Endothelial cell of umbilical vein (primary cell): Measurements from ENCODE around the gene KCNS3. TPM values are rescaled to one million over a fixed set of nuclear protein-coding genes. Genes with fewer than 3 reads are reported as not detected.

Experiments
- BruUV-seq: library from RNA; stranded (reverse); fragments of 400-500 nt; replicated peaks from 2 replicates; lab custom pipeline; 2021; lab: Mats Ljungman, UMichigan
- CTCF ChIA-PET: fragments of 300-600, 350-600 bp; sonication (Branson Sonifier 250); formaldehyde crosslinking; loops from one replicate; lab custom pipeline; 2021; ENCODE audit warnings: antibody characterized with exemption, inconsistent platforms; lab: Charles Lee
- POLR2A ChIA-PET: fragments of 300-600, 350-600 bp; sonication (Branson Sonifier 250); formaldehyde crosslinking; loops from one replicate; lab custom pipeline; 2021; ENCODE audit warnings: antibody characterized with exemption, inconsistent platforms; lab: Charles Lee
- DNase-seq: peaks from one replicate; pipeline ENCODE4 v3.0.0-alpha.2; 2011; ENCODE audit warnings: low read depth, low spot score
- FAIRE-seq: peaks from 2 replicates; lab custom pipeline; 2011; peaks lifted over from hg19 to GRCh38; lab: Jason Lieb, UNC
- H2AFZ ChIP-seq: 2 replicates; pipeline ENCODE4 v1.6.0; 2012; ENCODE audit warnings: low read depth, low read length, control low read depth, inconsistent platforms
- H3K27ac ChIP-seq: 2 replicates; pipeline ENCODE4 v1.5.1; 2011; ENCODE audit warnings: low read depth, mild to moderate bottlenecking, control low read depth, low read length, moderate library complexity; ENCODE audit not compliant: insufficient read depth
- H3K27me3 ChIP-seq, 2 experiments: 2 replicates each; pipeline versions ENCODE4 v1.6.0 to v1.6.1; 2011; ENCODE audit warnings: low read length in 2 of 2, mixed read lengths in 1 of 2; ENCODE audit not compliant: control insufficient read depth in 2 of 2, insufficient read depth in 2 of 2
- H3K36me3 ChIP-seq, 2 experiments: 2 replicates in 1 of 2; 3 replicates in 1 of 2; pipeline ENCODE4 v1.5.1; 2011; ENCODE audit warnings: low read length in 2 of 2, mild to moderate bottlenecking in 1 of 2, moderate library complexity in 1 of 2; ENCODE audit not compliant: control insufficient read depth in 2 of 2, insufficient read depth in 2 of 2; ENCODE audit errors: extremely low read depth in 1 of 2
- H3K4me1 ChIP-seq: 3 replicates; pipeline ENCODE4 v1.5.1; 2011; ENCODE audit warnings: mild to moderate bottlenecking, low read length; ENCODE audit not compliant: control insufficient read depth, insufficient read depth; ENCODE audit errors: extremely low read depth
- H3K4me2 ChIP-seq: 2 replicates; pipeline ENCODE4 v1.6.1; 2011; ENCODE audit warnings: low read length, control low read depth, mixed read lengths; ENCODE audit not compliant: insufficient read depth
- H3K4me3 ChIP-seq, 3 experiments: fragments of 200-600 bp in 1 of 3; sonication (generic), shearing (Covaris generic) in 1 of 3; replicated peaks in 1 of 3; 2 replicates each; pipeline ENCODE4 v1.5.1; 2011 to 2016; ENCODE audit warnings: control low read depth in 3 of 3, low read length in 3 of 3, mild to moderate bottlenecking in 2 of 3, inconsistent platforms in 1 of 3, low read depth in 1 of 3, moderate library complexity in 1 of 3; ENCODE audit not compliant: insufficient read depth in 1 of 3
- H3K79me2 ChIP-seq: 2 replicates; pipeline ENCODE4 v1.6.0; 2012; ENCODE audit warnings: low read length, inconsistent platforms; ENCODE audit not compliant: control insufficient read depth, insufficient read depth
- H3K9ac ChIP-seq: replicated peaks from 2 replicates; pipeline ENCODE3; 2011; ENCODE audit warnings: low read length, control low read depth; ENCODE audit not compliant: insufficient read depth; ENCODE audit errors: extremely low read depth
- H3K9me1 ChIP-seq: replicated peaks from 3 replicates; pipeline ENCODE4 v1.6.0; 2011; ENCODE audit warnings: mild to moderate bottlenecking, low read length; ENCODE audit not compliant: control insufficient read depth, insufficient read depth; ENCODE audit errors: extremely low read depth
- H3K9me3 ChIP-seq: replicated peaks from 2 replicates; pipeline ENCODE4 v1.5.1; 2012; ENCODE audit warnings: low read length, inconsistent platforms; ENCODE audit not compliant: control insufficient read depth, insufficient read depth
- H4K20me1 ChIP-seq: replicated peaks from 2 replicates; pipeline ENCODE3; 2011; ENCODE audit warnings: mild to moderate bottlenecking, low read length; ENCODE audit not compliant: control insufficient read depth, insufficient read depth; ENCODE audit errors: extremely low read depth
- EZH2 ChIP-seq: IDR thresholded peaks from 2 replicates; pipeline ENCODE4 v1.6.1; 2012; ENCODE audit warnings: borderline replicate concordance, low read depth, mild to moderate bottlenecking, moderate library complexity, low read length, inconsistent platforms; ENCODE audit not compliant: severe bottlenecking
- FOS ChIP-seq: IDR thresholded peaks from 2 replicates; pipeline ENCODE4 v1.6.1; 2011; ENCODE audit warnings: mild to moderate bottlenecking, low read length, moderate library complexity, borderline replicate concordance; ENCODE audit not compliant: insufficient read depth
- GATA2 ChIP-seq: IDR thresholded peaks from 2 replicates; pipeline ENCODE4 v1.7.0; 2011; ENCODE audit warnings: low read depth, mild to moderate bottlenecking, moderate library complexity, mixed read lengths, low read length; ENCODE audit not compliant: insufficient read length, insufficient read depth
- JUN ChIP-seq: IDR thresholded peaks from 2 replicates; pipeline ENCODE4 v1.6.1; 2011; ENCODE audit warnings: borderline replicate concordance, low read depth; ENCODE audit not compliant: insufficient read length, insufficient read depth
- MAX ChIP-seq: IDR thresholded peaks from 2 replicates; pipeline ENCODE4 v1.6.1; 2011; ENCODE audit not compliant: insufficient read depth, insufficient read length
- MYC ChIP-seq: IDR thresholded peaks from one replicate; pipeline ENCODE4 v1.6.1; 2011; ENCODE audit warnings: mild to moderate bottlenecking, low read depth, low read length
- POLR2A ChIP-seq: IDR thresholded peaks from 2 replicates; pipeline ENCODE4 v1.6.1; 2012; ENCODE audit warnings: low read depth, mild to moderate bottlenecking, control low read depth, low read length
- POLR2AphosphoS5 ChIP-seq: IDR thresholded peaks from 2 replicates; pipeline ENCODE4 v1.6.1; 2012; ENCODE audit warnings: low read depth, mild to moderate bottlenecking, control low read depth, low read length, moderate library complexity; ENCODE audit not compliant: insufficient read depth
- dilution Hi-C: fragments of 300-500 bp; cut with MboI; formaldehyde crosslinking; loops from one replicate; pipeline ENCODE4 v1.15.0; 2019; ENCODE audit warnings: low sequenced_read_pairs; ENCODE audit not compliant: extremely low pct_ligation_motif_present
- intact Hi-C: fragments of 100-400 bp; cut with micrococcal nuclease; formaldehyde crosslinking; loops from one replicate; pipeline ENCODE4 v1.10.0; 2022
- polyA plus RNA-seq, 4 experiments: library from polyadenylated mRNA; depleted of rRNA in 3 of 4; stranded (reverse) in 3 of 4; unstranded in 1 of 4; fragments of >200 nt; gene quantifications; 2 replicates each; pipeline versions ENCODE4 v1.2.1 to v1.2.3, GENCODE V29; 2011 to 2012; ENCODE audit warnings: missing spikeins in 1 of 4
- total RNA-seq: library from RNA; stranded (reverse); gene quantifications from 2 replicates; pipeline ENCODE4 v1.2.3, GENCODE V29; 2021
- TF ChIP-seq, protein P1 (sequence below), 2 donors: IDR thresholded peaks; 1 replicate in 1 of 2; 2 replicates in 1 of 2; pipeline ENCODE4 v1.5.1; 2011; ENCODE audit warnings: low read length in 2 of 2, mild to moderate bottlenecking in 2 of 2, moderate library complexity in 2 of 2, control low read depth in 1 of 2, inconsistent platforms in 1 of 2, low read depth in 1 of 2; ENCODE audit not compliant: insufficient read depth in 1 of 2; ENCODE audit errors: extremely low read depth in 1 of 2

The KCNS3 gene
- total and polyA plus RNA-seq, 2 donors (not counting 3 experiments of a cell fraction or from before 2014, with no cell fraction given), result 0.75 to 2.4 TPM

DNA sequence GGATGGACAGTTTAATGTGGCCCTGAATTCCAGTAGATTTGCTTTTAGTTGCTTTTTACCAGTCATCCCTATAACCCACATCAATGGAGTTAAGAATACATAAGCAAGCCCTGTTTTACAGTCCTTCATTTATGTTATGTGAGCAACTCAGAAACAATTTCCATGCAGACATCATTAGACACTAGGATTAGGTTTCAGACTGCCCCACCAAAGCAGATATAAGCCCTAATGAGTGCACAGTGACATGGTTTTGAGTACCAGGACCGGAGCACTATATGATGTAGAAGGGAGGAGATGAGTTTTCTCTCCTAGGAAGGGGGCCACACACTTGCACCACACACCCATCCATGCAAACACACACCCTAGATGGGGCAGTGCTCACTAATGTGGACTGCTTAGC lies 15.5 kb downstream of the KCNS3 start:
- H3K9me3 ChIP-seq, result no peaks in the 10 kb centered on the region
- H3K4me2 ChIP-seq, result no peak overlapping the region
- FAIRE-seq (no peak), DNase-seq (no peak)
- no TSS peak for BruUV-seq
- no peaks in the 10 kb centered on the region for H4K20me1 ChIP-seq
- no peaks in the 10 kb centered on the region for H3K79me2 ChIP-seq
- dilution Hi-C loops, result no loop called here
- no peaks in the 10 kb centered on the region for H3K36me3 ChIP-seq
- H3K27me3 ChIP-seq, result no peaks in the 10 kb centered on the region
- H3K9ac ChIP-seq, result no peak overlapping the region
- no peaks in the 10 kb centered on the region for H3K9me1 ChIP-seq
- no peak overlapping the region for H3K4me3 ChIP-seq
- no peak overlapping the region for H2AFZ ChIP-seq
- intact Hi-C loops, result no loop called here
- TF ChIP-seq GATA2 (no peak), FOS (no peak), EZH2 (no peak), POLR2AphosphoS5 (no peak), JUN (no peak), POLR2A (no peak), MAX (no peak)
- ChIA-PET CTCF (no interaction called here), POLR2A (no interaction called here)
- H3K27ac ChIP-seq, result no peak overlapping the region
- no peaks in the 10 kb centered on the region for H3K4me1 ChIP-seq

GRCh38 chr2:17894556-17894955 lies 16.1 kb downstream of the KCNS3 start:
- DNase-seq (no peak), FAIRE-seq (no peak)
- no peak overlapping the region for H3K4me2 ChIP-seq
- dilution Hi-C loops (no loop called here), intact Hi-C loops (no loop called here)
- H3K9ac ChIP-seq, result no peak overlapping the region
- no peaks in the 10 kb centered on the region for H3K9me3 ChIP-seq
- no peaks in the 10 kb centered on the region for H3K4me1 ChIP-seq
- H2AFZ ChIP-seq, result no peak overlapping the region
- H3K79me2 ChIP-seq, result no peaks in the 10 kb centered on the region
- CTCF ChIA-PET, result no interaction called here
- BruUV-seq, result no TSS peak
- POLR2A ChIA-PET, result no interaction called here
- no peaks in the 10 kb centered on the region for H4K20me1 ChIP-seq
- H3K4me3 ChIP-seq, result no peak overlapping the region
- H3K36me3 ChIP-seq, result no peaks in the 10 kb centered on the region
- H3K27ac ChIP-seq, result no peak overlapping the region
- no peaks in the 10 kb centered on the region for H3K27me3 ChIP-seq
- TF ChIP-seq JUN, result no peak
- TF ChIP-seq MAX, result no peak
- TF ChIP-seq FOS, result no peak
- TF ChIP-seq MYC, result no peak
- no peak for TF ChIP-seq POLR2A
- no peak for TF ChIP-seq GATA2
- no peak for TF ChIP-seq POLR2AphosphoS5
- no peak for TF ChIP-seq EZH2
- TF ChIP-seq, protein P1, sequence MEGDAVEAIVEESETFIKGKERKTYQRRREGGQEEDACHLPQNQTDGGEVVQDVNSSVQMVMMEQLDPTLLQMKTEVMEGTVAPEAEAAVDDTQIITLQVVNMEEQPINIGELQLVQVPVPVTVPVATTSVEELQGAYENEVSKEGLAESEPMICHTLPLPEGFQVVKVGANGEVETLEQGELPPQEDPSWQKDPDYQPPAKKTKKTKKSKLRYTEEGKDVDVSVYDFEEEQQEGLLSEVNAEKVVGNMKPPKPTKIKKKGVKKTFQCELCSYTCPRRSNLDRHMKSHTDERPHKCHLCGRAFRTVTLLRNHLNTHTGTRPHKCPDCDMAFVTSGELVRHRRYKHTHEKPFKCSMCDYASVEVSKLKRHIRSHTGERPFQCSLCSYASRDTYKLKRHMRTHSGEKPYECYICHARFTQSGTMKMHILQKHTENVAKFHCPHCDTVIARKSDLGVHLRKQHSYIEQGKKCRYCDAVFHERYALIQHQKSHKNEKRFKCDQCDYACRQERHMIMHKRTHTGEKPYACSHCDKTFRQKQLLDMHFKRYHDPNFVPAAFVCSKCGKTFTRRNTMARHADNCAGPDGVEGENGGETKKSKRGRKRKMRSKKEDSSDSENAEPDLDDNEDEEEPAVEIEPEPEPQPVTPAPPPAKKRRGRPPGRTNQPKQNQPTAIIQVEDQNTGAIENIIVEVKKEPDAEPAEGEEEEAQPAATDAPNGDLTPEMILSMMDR (IDR thresholded peaks at IDR 0.05; ENCODE audit: extremely low read depth in 1 of 2, insufficient read depth in 1 of 2, low read depth in 1 of 2, low read length in 2 of 2), result no peak
- H3K9me1 ChIP-seq, result no peaks in the 10 kb centered on the region
